ENCODE data around the gene METAP2. TPM values are rescaled to one million over a fixed set of nuclear protein-coding genes. Genes with fewer than 3 reads are reported as not detected.

METAP2 gene
- total RNA-seq, 4 donors from 2014 or later = 50.3 to 124 (median 66.3) TPM

- TF ChIP-seq, protein P1, sequence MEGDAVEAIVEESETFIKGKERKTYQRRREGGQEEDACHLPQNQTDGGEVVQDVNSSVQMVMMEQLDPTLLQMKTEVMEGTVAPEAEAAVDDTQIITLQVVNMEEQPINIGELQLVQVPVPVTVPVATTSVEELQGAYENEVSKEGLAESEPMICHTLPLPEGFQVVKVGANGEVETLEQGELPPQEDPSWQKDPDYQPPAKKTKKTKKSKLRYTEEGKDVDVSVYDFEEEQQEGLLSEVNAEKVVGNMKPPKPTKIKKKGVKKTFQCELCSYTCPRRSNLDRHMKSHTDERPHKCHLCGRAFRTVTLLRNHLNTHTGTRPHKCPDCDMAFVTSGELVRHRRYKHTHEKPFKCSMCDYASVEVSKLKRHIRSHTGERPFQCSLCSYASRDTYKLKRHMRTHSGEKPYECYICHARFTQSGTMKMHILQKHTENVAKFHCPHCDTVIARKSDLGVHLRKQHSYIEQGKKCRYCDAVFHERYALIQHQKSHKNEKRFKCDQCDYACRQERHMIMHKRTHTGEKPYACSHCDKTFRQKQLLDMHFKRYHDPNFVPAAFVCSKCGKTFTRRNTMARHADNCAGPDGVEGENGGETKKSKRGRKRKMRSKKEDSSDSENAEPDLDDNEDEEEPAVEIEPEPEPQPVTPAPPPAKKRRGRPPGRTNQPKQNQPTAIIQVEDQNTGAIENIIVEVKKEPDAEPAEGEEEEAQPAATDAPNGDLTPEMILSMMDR (IDR thresholded peaks at IDR 0.05) = no peak
These were observed 41.2 kb downstream of the METAP2 start for GRCh38 chr12:95515197-95515596.

DNA sequence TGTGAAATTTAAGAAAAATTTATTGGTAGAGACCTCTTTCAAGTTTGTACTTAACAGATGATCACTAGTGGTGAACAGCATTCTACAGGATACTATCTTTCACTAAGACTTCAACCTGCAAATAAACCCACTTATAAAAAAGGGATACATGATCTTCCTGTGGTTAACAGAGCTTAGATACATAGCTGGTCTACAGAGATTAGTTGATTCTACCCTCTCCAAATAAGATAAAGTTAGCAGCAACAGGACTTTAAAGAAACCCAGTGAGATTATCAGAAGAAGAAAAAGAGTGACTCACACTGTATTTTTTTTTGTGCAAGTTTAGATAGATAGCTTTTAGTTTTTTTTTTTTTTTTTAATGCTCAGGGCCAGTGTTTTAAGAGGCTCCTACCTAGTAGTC is 42.8 kb downstream of the METAP2 start:
- ATAC-seq (ENCODE audit: low FRiP score) (no peak), DNase-seq (ENCODE audit: low spot score) (no peak)
- TF ChIP-seq, protein P1 (IDR thresholded peaks at IDR 0.05) = no peak

More at GRCh38 chr12:95515197-95515596, 41.2 kb downstream of the METAP2 start:
- DNase-seq (ENCODE audit: low spot score) (no peak), ATAC-seq (ENCODE audit: low FRiP score) (no peak)

- no peak for ATAC-seq (ENCODE audit: low FRiP score)
- TF ChIP-seq, protein P1 (IDR thresholded peaks at IDR 0.05) = no peak
- DNase-seq (ENCODE audit: low spot score) = no peak
These were observed 43.3 kb downstream of the METAP2 start for GRCh38 chr12:95517246-95517645.

- DNase-seq (ENCODE audit: low spot score) (no peak), ATAC-seq (ENCODE audit: low FRiP score) (no peak)
- TF ChIP-seq, protein P1 (IDR thresholded peaks at IDR 0.05) = no peak
These were observed 45.0 kb downstream of the METAP2 start for GRCh38 chr12:95518944-95519343.

DNA sequence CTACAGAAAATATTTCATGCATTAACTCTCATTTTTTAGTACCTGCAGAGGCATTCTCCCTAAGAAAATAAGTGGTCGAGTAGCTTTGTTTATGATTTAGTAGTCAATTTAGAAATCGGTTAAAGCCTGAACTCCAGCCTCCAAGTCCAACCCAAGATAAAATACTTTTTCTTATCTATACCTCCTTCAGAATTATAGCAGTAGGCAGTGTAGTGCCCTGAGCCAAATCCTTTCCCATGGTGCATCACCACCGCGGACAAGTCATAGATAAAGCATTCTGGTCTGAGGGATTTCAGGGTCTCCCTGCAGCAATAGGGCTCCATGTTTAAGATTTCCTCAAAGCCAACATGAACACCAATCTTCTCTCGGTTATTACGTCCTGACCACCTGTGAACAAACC is 46.9 kb downstream of the METAP2 start:
- ATAC-seq (ENCODE audit: low FRiP score) (no peak), DNase-seq (ENCODE audit: low spot score) (no peak)
- TF ChIP-seq, protein P1 (IDR thresholded peaks at IDR 0.05) = no peak

GRCh38 chr12:95522692-95523091 is 48.7 kb downstream of the METAP2 start:
- DNase-seq (ENCODE audit: low spot score) = no peak
- TF ChIP-seq, protein P1 (IDR thresholded peaks at IDR 0.05) = no peak
- ATAC-seq (ENCODE audit: low FRiP score) = no peak

DNA sequence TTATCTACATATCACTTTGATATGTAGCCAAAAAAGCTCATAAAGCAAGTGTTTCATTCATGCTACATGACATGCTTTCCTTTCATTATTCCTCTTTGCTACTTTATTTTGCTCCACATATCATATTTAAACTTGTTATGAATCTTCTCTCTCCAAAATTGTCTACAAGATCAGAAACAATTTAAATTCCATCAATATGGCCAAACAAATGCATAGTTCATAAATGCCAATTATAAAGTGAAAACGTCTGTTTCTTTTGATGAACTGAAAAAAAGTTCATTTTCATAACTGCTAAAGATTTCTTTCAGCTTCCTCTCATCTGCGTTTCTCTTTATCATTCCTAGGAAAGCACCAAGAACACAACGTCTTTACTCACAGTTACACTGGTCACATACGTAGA is 54.5 kb downstream of the METAP2 start:
- DNase-seq (ENCODE audit: low spot score) (no peak), ATAC-seq (ENCODE audit: low FRiP score) (no peak)
- TF ChIP-seq, protein P1 (IDR thresholded peaks at IDR 0.05) = no peak

Data from omental fat pad (tissue), 4 donors.